Nephron progenitor cell (in vitro differentiated cells): ENCODE results near the gene LTC4S.
A peak's percentile ranks its signal among the peaks of the same experiment; 100 is the strongest.

Experiments used
- DNase-seq: peaks from one replicate; pipeline ENCODE4 v3.0.0; 2021
- H3K27ac Mint-ChIP-seq: 2 replicates; pipeline ENCODE4 v1.8.0; 2021; ENCODE audit warnings: mild to moderate bottlenecking, moderate library complexity, mixed read lengths
- H3K27me3 Mint-ChIP-seq: 2 replicates; pipeline ENCODE4 v1.8.0; 2021; ENCODE audit warnings: mild to moderate bottlenecking, low read depth, mixed read lengths; ENCODE audit not compliant: poor library complexity
- H3K36me3 Mint-ChIP-seq: 2 replicates; pipeline ENCODE4 v1.8.0; 2021; ENCODE audit warnings: low read depth, mixed read lengths
- H3K4me1 Mint-ChIP-seq: 2 replicates; pipeline ENCODE4 v1.8.0; 2021; ENCODE audit warnings: mixed read lengths
- H3K4me3 Mint-ChIP-seq: 2 replicates; pipeline ENCODE4 v1.8.0; 2021; ENCODE audit warnings: mild to moderate bottlenecking, moderate library complexity, mixed read lengths
- H3K9me3 Mint-ChIP-seq: 2 replicates; pipeline ENCODE4 v1.8.0; 2021; ENCODE audit warnings: mild to moderate bottlenecking, moderate library complexity, mixed read lengths
- TF ChIP-seq, protein P1 (sequence below): fragments of 200-600 bp; sonication (generic); IDR thresholded peaks from 2 replicates; pipeline ENCODE4 v1.5.0; 2021; ENCODE audit warnings: antibody characterized with exemption

The LTC4S gene

GRCh38 chr5:179840321-179840720 is 46.5 kb downstream of the LTC4S start:
- Mint-ChIP-seq H3K4me3 (no peak overlapping the region), H3K36me3 (peaks cover 64% of the 10 kb centered on the region), H3K27me3 (peaks cover 4% of the 10 kb centered on the region), H3K4me1 (no peaks in the 10 kb centered on the region), H3K9me3 (peaks cover 30% of the 10 kb centered on the region), H3K27ac (peak overlapping the region; percentile 19)
- TF ChIP-seq, protein P1, sequence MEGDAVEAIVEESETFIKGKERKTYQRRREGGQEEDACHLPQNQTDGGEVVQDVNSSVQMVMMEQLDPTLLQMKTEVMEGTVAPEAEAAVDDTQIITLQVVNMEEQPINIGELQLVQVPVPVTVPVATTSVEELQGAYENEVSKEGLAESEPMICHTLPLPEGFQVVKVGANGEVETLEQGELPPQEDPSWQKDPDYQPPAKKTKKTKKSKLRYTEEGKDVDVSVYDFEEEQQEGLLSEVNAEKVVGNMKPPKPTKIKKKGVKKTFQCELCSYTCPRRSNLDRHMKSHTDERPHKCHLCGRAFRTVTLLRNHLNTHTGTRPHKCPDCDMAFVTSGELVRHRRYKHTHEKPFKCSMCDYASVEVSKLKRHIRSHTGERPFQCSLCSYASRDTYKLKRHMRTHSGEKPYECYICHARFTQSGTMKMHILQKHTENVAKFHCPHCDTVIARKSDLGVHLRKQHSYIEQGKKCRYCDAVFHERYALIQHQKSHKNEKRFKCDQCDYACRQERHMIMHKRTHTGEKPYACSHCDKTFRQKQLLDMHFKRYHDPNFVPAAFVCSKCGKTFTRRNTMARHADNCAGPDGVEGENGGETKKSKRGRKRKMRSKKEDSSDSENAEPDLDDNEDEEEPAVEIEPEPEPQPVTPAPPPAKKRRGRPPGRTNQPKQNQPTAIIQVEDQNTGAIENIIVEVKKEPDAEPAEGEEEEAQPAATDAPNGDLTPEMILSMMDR, result no peak
- DNase-seq, result no peak

GRCh38 chr5:179840766-179841165 is 47.0 kb downstream of the LTC4S start:
- Mint-ChIP-seq H3K4me3 (no peak overlapping the region), H3K27ac (no peak overlapping the region), H3K36me3 (peaks cover 60% of the 10 kb centered on the region), H3K27me3 (peaks cover 4% of the 10 kb centered on the region), H3K9me3 (peaks cover 29% of the 10 kb centered on the region), H3K4me1 (no peaks in the 10 kb centered on the region)
- no peak for DNase-seq
- TF ChIP-seq, protein P1, result no peak

DNA sequence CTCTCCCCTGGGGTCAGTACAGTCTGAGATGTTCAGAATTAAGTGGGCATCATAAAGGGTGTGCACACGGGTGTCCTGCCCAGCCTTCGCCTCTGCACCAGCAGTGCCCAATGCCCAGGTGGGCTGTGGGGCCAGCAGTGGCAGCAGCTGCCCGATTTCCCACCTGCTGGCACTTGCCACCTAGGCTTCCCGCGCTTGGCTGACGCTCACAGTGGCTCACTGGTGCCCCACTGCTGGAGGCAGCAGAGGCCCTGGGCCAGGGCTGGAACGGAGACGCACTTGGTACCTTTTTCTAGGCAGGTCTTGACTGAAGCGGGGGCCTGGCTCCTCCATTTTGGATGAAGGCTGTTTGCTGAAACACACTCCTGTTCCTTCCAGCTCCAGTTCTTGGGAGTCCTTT is 47.8 kb downstream of the LTC4S start:
- TF ChIP-seq, protein P1, result no peak
- Mint-ChIP-seq H3K27ac (no peak overlapping the region), H3K9me3 (peaks cover 34% of the 10 kb centered on the region), H3K27me3 (peaks cover 7% of the 10 kb centered on the region), H3K36me3 (peaks cover 51% of the 10 kb centered on the region), H3K4me3 (no peak overlapping the region), H3K4me1 (no peaks in the 10 kb centered on the region)
- DNase-seq, result no peak
